Measurements from ENCODE around the gene STAT4.

The STAT4 gene

DNA sequence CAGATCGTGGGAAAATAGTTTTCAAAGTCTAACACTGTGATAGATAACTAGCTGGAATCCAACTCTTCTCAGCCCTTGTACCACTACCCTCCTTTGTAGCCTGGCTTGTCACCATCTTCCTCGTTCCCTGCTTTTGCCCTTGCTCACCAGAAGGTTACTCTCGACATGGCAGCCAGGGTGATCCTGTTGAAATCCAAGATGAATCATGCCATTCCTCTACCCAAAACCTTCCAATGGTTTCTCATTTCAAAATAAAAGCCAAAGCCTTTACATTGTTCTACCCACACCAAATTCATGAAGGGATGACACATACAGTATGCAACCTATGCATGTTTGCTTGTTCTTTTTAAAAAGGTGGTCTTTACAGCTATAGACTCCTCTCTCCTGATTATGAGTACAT, 45.7 kb downstream of the STAT4 start:
- H3K4me3 ChIP-seq (replicated peaks; ENCODE audit: low read depth, low read length) = no peak overlapping the region
- peak; percentile 38 for DNase-seq (ENCODE audit: low read depth)
- TF ChIP-seq, protein P1, sequence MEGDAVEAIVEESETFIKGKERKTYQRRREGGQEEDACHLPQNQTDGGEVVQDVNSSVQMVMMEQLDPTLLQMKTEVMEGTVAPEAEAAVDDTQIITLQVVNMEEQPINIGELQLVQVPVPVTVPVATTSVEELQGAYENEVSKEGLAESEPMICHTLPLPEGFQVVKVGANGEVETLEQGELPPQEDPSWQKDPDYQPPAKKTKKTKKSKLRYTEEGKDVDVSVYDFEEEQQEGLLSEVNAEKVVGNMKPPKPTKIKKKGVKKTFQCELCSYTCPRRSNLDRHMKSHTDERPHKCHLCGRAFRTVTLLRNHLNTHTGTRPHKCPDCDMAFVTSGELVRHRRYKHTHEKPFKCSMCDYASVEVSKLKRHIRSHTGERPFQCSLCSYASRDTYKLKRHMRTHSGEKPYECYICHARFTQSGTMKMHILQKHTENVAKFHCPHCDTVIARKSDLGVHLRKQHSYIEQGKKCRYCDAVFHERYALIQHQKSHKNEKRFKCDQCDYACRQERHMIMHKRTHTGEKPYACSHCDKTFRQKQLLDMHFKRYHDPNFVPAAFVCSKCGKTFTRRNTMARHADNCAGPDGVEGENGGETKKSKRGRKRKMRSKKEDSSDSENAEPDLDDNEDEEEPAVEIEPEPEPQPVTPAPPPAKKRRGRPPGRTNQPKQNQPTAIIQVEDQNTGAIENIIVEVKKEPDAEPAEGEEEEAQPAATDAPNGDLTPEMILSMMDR (IDR thresholded peaks at IDR 0.05; ENCODE audit: low read length, missing control alignments) = no peak

DNA sequence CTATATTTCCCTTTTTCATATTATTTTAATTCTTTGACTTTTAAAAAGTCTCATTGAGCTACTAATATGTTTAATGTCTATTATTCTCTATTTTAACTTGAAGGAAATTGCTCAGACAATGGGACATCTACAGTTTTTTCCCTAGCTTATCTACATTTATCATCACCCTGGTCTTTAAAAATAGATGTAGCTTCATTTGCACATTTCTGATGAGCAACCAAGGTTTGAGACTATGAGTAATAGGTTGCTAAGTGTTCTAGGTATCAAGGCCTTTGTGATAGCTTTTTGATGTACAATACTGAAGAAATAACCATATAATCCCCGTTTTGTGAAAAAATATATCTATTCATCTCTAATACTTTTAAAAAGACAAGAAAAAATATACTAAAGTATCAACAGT, 47.0 kb downstream of the STAT4 start:
- H3K4me3 ChIP-seq (replicated peaks; ENCODE audit: low read depth, low read length) = no peak overlapping the region
- no peak for DNase-seq (ENCODE audit: low read depth)
- TF ChIP-seq, protein P1 (IDR thresholded peaks at IDR 0.05; ENCODE audit: low read length, missing control alignments) = no peak

DNA sequence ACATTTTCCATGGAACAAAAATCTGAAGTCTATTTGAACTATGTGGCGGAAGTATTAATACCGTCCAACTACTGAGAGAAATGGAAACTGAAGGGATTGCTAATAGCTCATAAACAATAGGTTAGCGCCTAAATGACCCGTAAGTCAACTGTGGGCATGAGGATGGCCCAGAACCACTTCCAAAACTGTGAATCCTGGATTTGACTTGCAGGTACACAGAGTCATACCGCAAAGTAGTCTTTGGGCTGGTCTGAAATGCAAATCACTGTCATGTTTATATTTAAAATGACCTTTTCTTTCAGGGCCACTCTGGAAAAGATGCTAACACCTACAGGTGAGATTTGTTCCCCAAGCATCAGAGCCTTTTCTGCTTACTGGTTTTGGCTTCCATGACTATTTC, 50.6 kb downstream of the STAT4 start:
- TF ChIP-seq, protein P1 (IDR thresholded peaks at IDR 0.05; ENCODE audit: low read length, missing control alignments) = no peak
- no peak for DNase-seq (ENCODE audit: low read depth)
- H3K4me3 ChIP-seq (replicated peaks; ENCODE audit: low read depth, low read length) = no peak overlapping the region

DNA sequence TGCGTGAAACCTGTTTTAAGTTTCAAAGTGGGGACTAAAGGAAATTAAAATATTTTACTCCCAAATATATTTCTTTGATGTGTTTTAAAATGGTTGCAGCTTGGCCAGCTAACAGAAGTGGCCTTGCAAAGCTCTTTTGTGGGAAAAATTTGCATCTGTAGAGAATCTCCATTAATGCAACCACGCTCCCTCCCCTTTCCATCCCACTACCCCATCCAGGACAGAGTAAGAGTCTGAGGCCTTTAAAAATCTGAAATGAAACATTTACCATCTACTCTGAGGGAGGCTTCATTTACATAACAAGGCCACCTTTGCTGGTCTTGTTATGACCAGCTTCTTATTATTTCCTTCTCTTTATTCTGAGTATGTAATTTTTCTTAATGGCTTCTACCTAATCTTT, 63.5 kb downstream of the STAT4 start:
- DNase-seq (ENCODE audit: low read depth) = no peak
- TF ChIP-seq, protein P1 (IDR thresholded peaks at IDR 0.05; ENCODE audit: low read length, missing control alignments) = no peak
- H3K4me3 ChIP-seq (replicated peaks; ENCODE audit: low read depth, low read length) = no peak overlapping the region

DNA sequence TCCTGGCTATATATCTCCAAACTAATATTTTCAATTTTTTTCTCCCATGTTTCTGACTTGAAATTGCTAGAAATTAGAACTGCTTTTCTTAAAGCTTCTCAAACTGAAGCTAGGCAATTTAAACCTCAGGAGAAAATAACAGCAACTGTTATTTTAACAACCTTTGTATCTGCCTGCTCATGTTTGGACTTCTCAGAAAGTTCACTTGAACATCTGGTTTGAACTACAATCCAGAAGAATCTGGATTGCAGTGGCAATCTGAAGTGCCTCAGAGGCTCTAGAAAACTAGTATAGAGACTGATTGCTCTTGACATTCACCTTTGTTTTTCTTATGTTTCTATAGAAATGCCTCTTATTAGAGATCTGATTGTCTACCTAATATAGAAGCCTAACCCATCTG, 64.1 kb downstream of the STAT4 start:
- no peak for DNase-seq (ENCODE audit: low read depth)
- no peak overlapping the region for H3K4me3 ChIP-seq (replicated peaks; ENCODE audit: low read depth, low read length)
- TF ChIP-seq, protein P1 (IDR thresholded peaks at IDR 0.05; ENCODE audit: low read length, missing control alignments) = no peak

DNA sequence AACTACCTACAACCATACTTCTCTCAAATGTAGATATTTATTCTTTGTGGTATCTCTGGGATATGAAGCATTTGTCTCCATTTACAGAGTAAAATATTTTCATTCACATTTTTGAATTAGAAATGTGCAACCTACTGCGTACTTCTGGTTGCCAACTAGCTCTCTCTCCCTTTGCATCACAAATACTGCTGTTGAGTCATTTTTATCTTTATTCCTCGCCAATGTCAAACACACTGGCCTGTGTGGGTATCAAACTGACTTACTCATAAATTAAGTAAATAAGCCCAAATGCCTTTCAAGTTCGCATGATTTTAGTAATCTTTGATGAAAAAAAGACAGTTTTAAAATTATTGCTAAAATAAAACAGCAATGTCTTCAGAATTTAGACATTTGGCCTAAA, 67.3 kb downstream of the STAT4 start:
- DNase-seq (ENCODE audit: low read depth) = no peak
- H3K4me3 ChIP-seq (replicated peaks; ENCODE audit: low read depth, low read length) = no peak overlapping the region
- TF ChIP-seq, protein P1 (IDR thresholded peaks at IDR 0.05; ENCODE audit: low read length, missing control alignments) = no peak

DNA sequence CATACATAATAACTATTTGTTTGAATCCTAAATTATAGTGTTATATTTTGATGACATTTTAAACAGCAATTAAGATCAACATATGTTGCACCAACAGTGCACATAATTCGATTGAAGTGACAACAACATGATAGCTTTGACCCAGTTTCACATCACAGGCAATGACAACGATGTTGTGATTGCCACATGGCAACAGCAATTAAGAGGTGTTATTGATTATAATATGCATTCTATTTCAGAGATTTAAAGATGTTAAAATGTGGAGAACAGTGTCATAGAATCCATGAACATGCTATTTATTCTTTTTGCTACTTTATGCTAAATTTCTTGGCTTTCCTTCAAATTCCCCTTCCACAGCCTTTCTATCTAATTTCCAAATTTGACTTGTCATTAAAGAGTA, 68.5 kb downstream of the STAT4 start:
- H3K4me3 ChIP-seq (replicated peaks; ENCODE audit: low read depth, low read length) = no peak overlapping the region
- DNase-seq (ENCODE audit: low read depth) = no peak
- TF ChIP-seq, protein P1 (IDR thresholded peaks at IDR 0.05; ENCODE audit: low read length, missing control alignments) = no peak

All from fibroblast of pulmonary artery (primary cell).